HEK293 (cell line): ENCODE results near the gene TTLL13.
A peak's percentile ranks its signal among the peaks of the same experiment; 100 is the strongest.

Experiments
- CTCF ChIA-PET: fragments of 350-600 bp; formaldehyde crosslinking; extraction: SDS; loops from one replicate; lab custom pipeline; 2021; ENCODE audit warnings: antibody characterized with exemption; lab: Yijun Ruan, JAX
- POLR2A ChIA-PET: fragments of 300-600 bp; formaldehyde crosslinking; extraction: SDS; loops from one replicate; lab custom pipeline; 2020; ENCODE audit warnings: antibody characterized with exemption, inconsistent platforms; lab: Yijun Ruan, JAX
- H3K27ac ChIP-seq: fragments of 200-500 bp; sonication (Bioruptor generic); 2 replicates; pipeline ENCODE4 v1.5.1; 2014; ENCODE audit warnings: low read depth, low read length, control low read depth, inconsistent platforms; ENCODE audit errors: extremely low read depth
- H3K36me3 ChIP-seq, 2 experiments: fragments of 200-500 bp in 1 of 2; sonication (Bioruptor generic) in 1 of 2; 1 replicate in 1 of 2; 2 replicates in 1 of 2; pipeline ENCODE4 v1.5.1; 2014 to 2017; ENCODE audit warnings: inconsistent platforms in 2 of 2, low read length in 2 of 2; ENCODE audit not compliant: control insufficient read depth in 2 of 2, insufficient read depth in 1 of 2
- H3K4me1 ChIP-seq: fragments of 200-500 bp; sonication (Bioruptor generic); 2 replicates; pipeline ENCODE4 v1.5.1; 2014; ENCODE audit warnings: mild to moderate bottlenecking, low read length, inconsistent platforms; ENCODE audit not compliant: control insufficient read depth, insufficient read depth
- H3K4me3 ChIP-seq: 2 replicates; pipeline ENCODE4 v1.5.1; 2011; ENCODE audit warnings: low read depth, mild to moderate bottlenecking, control low read depth, low read length, moderate library complexity
- H3K9me3 ChIP-seq: fragments of 200-500 bp; sonication (Bioruptor generic); 2 replicates; pipeline ENCODE4 v1.5.1; 2014; ENCODE audit warnings: low read depth, low read length, inconsistent platforms; ENCODE audit not compliant: control insufficient read depth, insufficient read depth
- GLIS1 ChIP-seq: fragments of 450-650 bp; formaldehyde crosslinking; IDR thresholded peaks from 2 replicates; pipeline ENCODE4 v1.5.1; 2016; ENCODE audit warnings: missing biosample characterization, missing genetic modification characterization
- GLIS2 ChIP-seq: fragments of 450-650 bp; formaldehyde crosslinking; IDR thresholded peaks from 2 replicates; pipeline ENCODE4 v1.5.1; 2016; ENCODE audit warnings: missing biosample characterization, missing genetic modification characterization
- KLF9 ChIP-seq: fragments of 450-650 bp; formaldehyde crosslinking; IDR thresholded peaks from 2 replicates; pipeline ENCODE4 v1.5.1; 2016; ENCODE audit warnings: missing biosample characterization, missing genetic modification characterization, low read depth
- SALL2 ChIP-seq: fragments of 450-650 bp; formaldehyde crosslinking; IDR thresholded peaks from 2 replicates; pipeline ENCODE4 v1.5.0; 2017; ENCODE audit warnings: missing biosample characterization, mild to moderate bottlenecking, missing genetic modification characterization, borderline replicate concordance
- TCF7L2 ChIP-seq: IDR thresholded peaks from 2 replicates; pipeline ENCODE4 v1.6.1; 2011; ENCODE audit warnings: low read depth, mild to moderate bottlenecking, inconsistent platforms, low read length, moderate library complexity, borderline replicate concordance
- YY1 ChIP-seq: fragments of 450-650 bp; formaldehyde crosslinking; IDR thresholded peaks from 2 replicates; pipeline ENCODE4 v1.5.1; 2018; ENCODE audit warnings: missing biosample characterization, missing genetic modification characterization
- ZBTB21 ChIP-seq: fragments of 450-650 bp; formaldehyde crosslinking; IDR thresholded peaks from 2 replicates; pipeline ENCODE4 v1.5.1; 2017; ENCODE audit warnings: missing biosample characterization, missing genetic modification characterization
- ZBTB8A ChIP-seq: fragments of 450-650 bp; formaldehyde crosslinking; IDR thresholded peaks from 2 replicates; pipeline ENCODE4 v1.5.1; 2016; ENCODE audit warnings: missing biosample characterization, missing genetic modification characterization
- ZFHX2 ChIP-seq: fragments of 450-650 bp; formaldehyde crosslinking; conservative IDR thresholded peaks from 2 replicates; pipeline ENCODE4 v1.5.1; 2016; ENCODE audit warnings: missing biosample characterization, missing genetic modification characterization
- ZNF10 ChIP-seq: fragments of 450-650 bp; formaldehyde crosslinking; IDR thresholded peaks from 2 replicates; pipeline ENCODE4 v1.5.1; 2017; ENCODE audit warnings: missing biosample characterization, missing genetic modification characterization
- ZNF121 ChIP-seq: fragments of 450-650 bp; formaldehyde crosslinking; IDR thresholded peaks from 2 replicates; pipeline ENCODE4 v1.5.1; 2016; ENCODE audit warnings: missing biosample characterization, missing genetic modification characterization
- ZNF175 ChIP-seq: fragments of 450-650 bp; formaldehyde crosslinking; IDR thresholded peaks from 2 replicates; pipeline ENCODE4 v1.5.1; 2016; ENCODE audit warnings: missing biosample characterization, missing genetic modification characterization
- ZNF239 ChIP-seq: fragments of 450-650 bp; formaldehyde crosslinking; IDR thresholded peaks from 2 replicates; pipeline ENCODE4 v1.5.1; 2016; ENCODE audit warnings: missing biosample characterization, missing genetic modification characterization
- ZNF24 ChIP-seq: fragments of 450-650 bp; formaldehyde crosslinking; IDR thresholded peaks from 2 replicates; pipeline ENCODE4 v1.5.1; 2016; ENCODE audit warnings: missing biosample characterization, missing genetic modification characterization
- ZNF423 ChIP-seq: fragments of 450-650 bp; formaldehyde crosslinking; IDR thresholded peaks from 2 replicates; pipeline ENCODE4 v1.5.1; 2016; ENCODE audit warnings: missing biosample characterization, missing genetic modification characterization
- ZNF426 ChIP-seq: fragments of 450-650 bp; formaldehyde crosslinking; IDR thresholded peaks from 2 replicates; pipeline ENCODE4 v1.5.1; 2017; ENCODE audit warnings: missing biosample characterization, missing genetic modification characterization, mild to moderate bottlenecking, inconsistent platforms, moderate library complexity
- ZNF530 ChIP-seq: fragments of 450-650 bp; formaldehyde crosslinking; IDR thresholded peaks from 2 replicates; pipeline ENCODE4 v1.5.1; 2016; ENCODE audit warnings: low read depth, missing biosample characterization, missing genetic modification characterization
- ZNF558 ChIP-seq: fragments of 450-650 bp; formaldehyde crosslinking; IDR thresholded peaks from 2 replicates; pipeline ENCODE4 v1.5.1; 2016; ENCODE audit warnings: missing biosample characterization, missing genetic modification characterization
- ZNF629 ChIP-seq: fragments of 450-650 bp; formaldehyde crosslinking; IDR thresholded peaks from 2 replicates; pipeline ENCODE4 v1.5.1; 2017; ENCODE audit warnings: missing biosample characterization, missing genetic modification characterization
- ZNF660 ChIP-seq: fragments of 450-650 bp; IDR thresholded peaks from 2 replicates; pipeline ENCODE4 v1.5.1; 2018; ENCODE audit warnings: missing biosample characterization, mild to moderate bottlenecking, missing genetic modification characterization
- ZNF707 ChIP-seq: fragments of 450-650 bp; formaldehyde crosslinking; IDR thresholded peaks from 2 replicates; pipeline ENCODE4 v1.5.1; 2016; ENCODE audit warnings: missing biosample characterization, missing genetic modification characterization
- ZNF747 ChIP-seq: fragments of 450-650 bp; formaldehyde crosslinking; IDR thresholded peaks from 2 replicates; pipeline ENCODE4 v1.5.1; 2016; ENCODE audit warnings: missing biosample characterization, missing genetic modification characterization
- ZSCAN16 ChIP-seq: fragments of 450-650 bp; formaldehyde crosslinking; IDR thresholded peaks from 2 replicates; pipeline ENCODE4 v1.5.1; 2016; ENCODE audit warnings: missing biosample characterization, missing genetic modification characterization
- TF ChIP-seq, protein P1 (sequence below): IDR thresholded peaks from 2 replicates; pipeline ENCODE4 v1.6.1; 2011; ENCODE audit warnings: mild to moderate bottlenecking, low read depth, low read length, borderline replicate concordance
- TF ChIP-seq, protein P2 (sequence below): fragments of 450-650 bp; formaldehyde crosslinking; IDR thresholded peaks from 2 replicates; pipeline ENCODE4 v1.5.1; 2016; ENCODE audit warnings: missing biosample characterization, missing genetic modification characterization
- TF ChIP-seq, protein P3 (sequence below): fragments of 450-650 bp; IDR thresholded peaks from 2 replicates; pipeline ENCODE4 v1.5.1; 2018; ENCODE audit warnings: missing biosample characterization, mild to moderate bottlenecking, missing genetic modification characterization
- TF ChIP-seq, protein P4 (sequence below): fragments of 450-650 bp; formaldehyde crosslinking; IDR thresholded peaks from 2 replicates; pipeline ENCODE4 v1.5.1; 2017; ENCODE audit warnings: missing biosample characterization, missing genetic modification characterization
- TF ChIP-seq, protein P5 (sequence below): fragments of 450-650 bp; formaldehyde crosslinking; IDR thresholded peaks from 2 replicates; pipeline ENCODE4 v1.5.1; 2017; ENCODE audit warnings: missing biosample characterization, missing genetic modification characterization
- TF ChIP-seq, protein P6 (sequence below): fragments of 450-650 bp; formaldehyde crosslinking; IDR thresholded peaks from 2 replicates; pipeline ENCODE4 v1.5.1; 2016; ENCODE audit warnings: missing biosample characterization, missing genetic modification characterization

Gene TTLL13

DNA sequence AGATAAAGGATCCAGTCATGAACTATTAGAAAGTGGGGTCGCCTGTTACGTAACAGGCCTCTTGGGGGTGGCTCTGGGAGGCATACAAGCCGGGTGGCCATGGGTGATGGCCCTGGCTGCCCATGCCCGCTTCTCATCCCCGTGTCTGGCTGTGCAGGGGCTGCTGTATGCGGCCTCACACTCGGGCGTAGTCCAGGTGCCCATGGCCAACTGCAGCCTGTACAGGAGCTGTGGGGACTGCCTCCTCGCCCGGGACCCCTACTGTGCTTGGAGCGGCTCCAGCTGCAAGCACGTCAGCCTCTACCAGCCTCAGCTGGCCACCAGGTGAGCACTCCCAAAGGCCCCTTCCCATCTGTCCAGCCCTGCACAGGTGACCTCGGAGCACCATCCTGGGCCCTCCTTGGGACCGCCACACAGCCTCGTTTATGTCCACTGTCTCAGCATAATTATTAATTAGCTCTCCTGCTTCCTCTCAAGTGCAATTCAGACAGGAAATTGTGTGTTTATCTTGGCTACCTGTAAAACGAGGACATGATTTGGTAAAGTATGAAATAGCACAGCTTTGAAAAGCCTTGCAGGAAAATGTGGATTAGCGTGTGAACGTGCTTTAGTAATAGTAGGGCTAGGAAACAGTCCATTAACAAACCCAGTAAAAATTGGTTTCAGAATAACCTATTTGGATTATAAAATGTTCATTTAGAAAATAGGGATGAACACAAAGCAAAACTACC lies 23.7 kb upstream of the TTLL13 start:
- H3K9me3 ChIP-seq, result no peaks in the 10 kb centered on the region
- POLR2A ChIA-PET, result interaction anchor here (2.0 kb wide), 1 partner anchor 8 kb away, joined by 7 read pairs; the partner anchor contains the start of genes CIB1 and GDPGP1
- no peak overlapping the region for H3K4me3 ChIP-seq
- CTCF ChIA-PET, result interaction anchor here (0.7 to 1.5 kb wide), 2 partner anchors 83 to 225 kb away, joined by 3 to 4 read pairs; no protein-coding TSS in a partner anchor
- peaks cover 13 to 71% of the 10 kb centered on the region in 2 experiments; a peak in 2 of 3 replicates for H3K36me3 ChIP-seq
- H3K4me1 ChIP-seq, result peaks cover 6% of the 10 kb centered on the region; the same call in 1 of the 2 replicates
- no peak overlapping the region for H3K27ac ChIP-seq
- TF ChIP-seq, protein P1, sequence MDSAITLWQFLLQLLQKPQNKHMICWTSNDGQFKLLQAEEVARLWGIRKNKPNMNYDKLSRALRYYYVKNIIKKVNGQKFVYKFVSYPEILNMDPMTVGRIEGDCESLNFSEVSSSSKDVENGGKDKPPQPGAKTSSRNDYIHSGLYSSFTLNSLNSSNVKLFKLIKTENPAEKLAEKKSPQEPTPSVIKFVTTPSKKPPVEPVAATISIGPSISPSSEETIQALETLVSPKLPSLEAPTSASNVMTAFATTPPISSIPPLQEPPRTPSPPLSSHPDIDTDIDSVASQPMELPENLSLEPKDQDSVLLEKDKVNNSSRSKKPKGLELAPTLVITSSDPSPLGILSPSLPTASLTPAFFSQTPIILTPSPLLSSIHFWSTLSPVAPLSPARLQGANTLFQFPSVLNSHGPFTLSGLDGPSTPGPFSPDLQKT, result no peak
- TF ChIP-seq, protein P2, sequence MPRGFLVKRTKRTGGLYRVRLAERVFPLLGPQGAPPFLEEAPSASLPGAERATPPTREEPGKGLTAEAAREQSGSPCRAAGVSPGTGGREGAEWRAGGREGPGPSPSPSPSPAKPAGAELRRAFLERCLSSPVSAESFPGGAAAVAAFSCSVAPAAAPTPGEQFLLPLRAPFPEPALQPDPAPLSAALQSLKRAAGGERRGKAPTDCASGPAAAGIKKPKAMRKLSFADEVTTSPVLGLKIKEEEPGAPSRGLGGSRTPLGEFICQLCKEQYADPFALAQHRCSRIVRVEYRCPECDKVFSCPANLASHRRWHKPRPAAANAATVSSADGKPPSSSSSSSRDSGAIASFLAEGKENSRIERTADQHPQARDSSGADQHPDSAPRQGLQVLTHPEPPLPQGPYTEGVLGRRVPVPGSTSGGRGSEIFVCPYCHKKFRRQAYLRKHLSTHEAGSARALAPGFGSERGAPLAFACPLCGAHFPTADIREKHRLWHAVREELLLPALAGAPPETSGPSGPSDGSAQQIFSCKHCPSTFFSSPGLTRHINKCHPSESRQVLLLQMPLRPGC, result no peak
- TF ChIP-seq ZNF239 (tag by site-specific recombination), result no peak
- TF ChIP-seq SALL2 (tag by site-specific recombination), result no peak
- no peak for TF ChIP-seq ZFHX2
- TF ChIP-seq ZNF10 (tag by site-specific recombination), result no peak
- no peak for TF ChIP-seq ZNF629 (tag by site-specific recombination)
- no peak for TF ChIP-seq ZSCAN16 (tag by site-specific recombination)
- no peak for TF ChIP-seq ZBTB21 (tag by site-specific recombination)
- TF ChIP-seq ZNF175, result no peak
- TF ChIP-seq ZNF24, result no peak
- no peak for TF ChIP-seq ZNF121 (tag by site-specific recombination)
- no peak for TF ChIP-seq ZNF707 (tag by site-specific recombination)
- TF ChIP-seq, protein P3, sequence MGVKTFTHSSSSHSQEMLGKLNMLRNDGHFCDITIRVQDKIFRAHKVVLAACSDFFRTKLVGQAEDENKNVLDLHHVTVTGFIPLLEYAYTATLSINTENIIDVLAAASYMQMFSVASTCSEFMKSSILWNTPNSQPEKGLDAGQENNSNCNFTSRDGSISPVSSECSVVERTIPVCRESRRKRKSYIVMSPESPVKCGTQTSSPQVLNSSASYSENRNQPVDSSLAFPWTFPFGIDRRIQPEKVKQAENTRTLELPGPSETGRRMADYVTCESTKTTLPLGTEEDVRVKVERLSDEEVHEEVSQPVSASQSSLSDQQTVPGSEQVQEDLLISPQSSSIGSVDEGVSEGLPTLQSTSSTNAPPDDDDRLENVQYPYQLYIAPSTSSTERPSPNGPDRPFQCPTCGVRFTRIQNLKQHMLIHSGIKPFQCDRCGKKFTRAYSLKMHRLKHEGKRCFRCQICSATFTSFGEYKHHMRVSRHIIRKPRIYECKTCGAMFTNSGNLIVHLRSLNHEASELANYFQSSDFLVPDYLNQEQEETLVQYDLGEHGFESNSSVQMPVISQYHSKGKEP, result peak; percentile 24; the same call in 1 of the 2 replicates
- no peak for TF ChIP-seq ZNF426 (tag by site-specific recombination)
- no peak for TF ChIP-seq KLF9 (tag by site-specific recombination)
- no peak for TF ChIP-seq ZNF558 (tag by site-specific recombination)
- no peak for TF ChIP-seq ZNF747
- TF ChIP-seq ZNF660 (tag by site-specific recombination), result no peak
- peak; percentile 63; the same call in 1 of the 2 replicates for TF ChIP-seq ZNF423 (tag by site-specific recombination)
- TF ChIP-seq, protein P4, sequence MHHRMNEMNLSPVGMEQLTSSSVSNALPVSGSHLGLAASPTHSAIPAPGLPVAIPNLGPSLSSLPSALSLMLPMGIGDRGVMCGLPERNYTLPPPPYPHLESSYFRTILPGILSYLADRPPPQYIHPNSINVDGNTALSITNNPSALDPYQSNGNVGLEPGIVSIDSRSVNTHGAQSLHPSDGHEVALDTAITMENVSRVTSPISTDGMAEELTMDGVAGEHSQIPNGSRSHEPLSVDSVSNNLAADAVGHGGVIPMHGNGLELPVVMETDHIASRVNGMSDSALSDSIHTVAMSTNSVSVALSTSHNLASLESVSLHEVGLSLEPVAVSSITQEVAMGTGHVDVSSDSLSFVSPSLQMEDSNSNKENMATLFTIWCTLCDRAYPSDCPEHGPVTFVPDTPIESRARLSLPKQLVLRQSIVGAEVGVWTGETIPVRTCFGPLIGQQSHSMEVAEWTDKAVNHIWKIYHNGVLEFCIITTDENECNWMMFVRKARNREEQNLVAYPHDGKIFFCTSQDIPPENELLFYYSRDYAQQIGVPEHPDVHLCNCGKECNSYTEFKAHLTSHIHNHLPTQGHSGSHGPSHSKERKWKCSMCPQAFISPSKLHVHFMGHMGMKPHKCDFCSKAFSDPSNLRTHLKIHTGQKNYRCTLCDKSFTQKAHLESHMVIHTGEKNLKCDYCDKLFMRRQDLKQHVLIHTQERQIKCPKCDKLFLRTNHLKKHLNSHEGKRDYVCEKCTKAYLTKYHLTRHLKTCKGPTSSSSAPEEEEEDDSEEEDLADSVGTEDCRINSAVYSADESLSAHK, result no peak
- TF ChIP-seq TCF7L2, result no peak
- TF ChIP-seq GLIS1, result peak; percentile 65
- no peak for TF ChIP-seq YY1
- TF ChIP-seq, protein P5, sequence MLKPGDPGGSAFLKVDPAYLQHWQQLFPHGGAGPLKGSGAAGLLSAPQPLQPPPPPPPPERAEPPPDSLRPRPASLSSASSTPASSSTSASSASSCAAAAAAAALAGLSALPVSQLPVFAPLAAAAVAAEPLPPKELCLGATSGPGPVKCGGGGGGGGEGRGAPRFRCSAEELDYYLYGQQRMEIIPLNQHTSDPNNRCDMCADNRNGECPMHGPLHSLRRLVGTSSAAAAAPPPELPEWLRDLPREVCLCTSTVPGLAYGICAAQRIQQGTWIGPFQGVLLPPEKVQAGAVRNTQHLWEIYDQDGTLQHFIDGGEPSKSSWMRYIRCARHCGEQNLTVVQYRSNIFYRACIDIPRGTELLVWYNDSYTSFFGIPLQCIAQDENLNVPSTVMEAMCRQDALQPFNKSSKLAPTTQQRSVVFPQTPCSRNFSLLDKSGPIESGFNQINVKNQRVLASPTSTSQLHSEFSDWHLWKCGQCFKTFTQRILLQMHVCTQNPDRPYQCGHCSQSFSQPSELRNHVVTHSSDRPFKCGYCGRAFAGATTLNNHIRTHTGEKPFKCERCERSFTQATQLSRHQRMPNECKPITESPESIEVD, result peak; percentile 58; the same call in 1 of the 2 replicates
- TF ChIP-seq ZNF530, result no peak
- TF ChIP-seq, protein P6, sequence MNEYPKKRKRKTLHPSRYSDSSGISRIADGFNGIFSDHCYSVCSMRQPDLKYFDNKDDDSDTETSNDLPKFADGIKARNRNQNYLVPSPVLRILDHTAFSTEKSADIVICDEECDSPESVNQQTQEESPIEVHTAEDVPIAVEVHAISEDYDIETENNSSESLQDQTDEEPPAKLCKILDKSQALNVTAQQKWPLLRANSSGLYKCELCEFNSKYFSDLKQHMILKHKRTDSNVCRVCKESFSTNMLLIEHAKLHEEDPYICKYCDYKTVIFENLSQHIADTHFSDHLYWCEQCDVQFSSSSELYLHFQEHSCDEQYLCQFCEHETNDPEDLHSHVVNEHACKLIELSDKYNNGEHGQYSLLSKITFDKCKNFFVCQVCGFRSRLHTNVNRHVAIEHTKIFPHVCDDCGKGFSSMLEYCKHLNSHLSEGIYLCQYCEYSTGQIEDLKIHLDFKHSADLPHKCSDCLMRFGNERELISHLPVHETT (tag by site-specific recombination), result no peak
- 0 out of 2 replicates have a peak, but pooled peaks have one; percentile 14 for TF ChIP-seq ZBTB8A (tag by site-specific recombination)
- peak; percentile 68 for TF ChIP-seq GLIS2
